Glutamatergic neuron (in vitro differentiated cells): ENCODE results near the gene EHF. TPM values are rescaled to one million over a fixed set of nuclear protein-coding genes. Genes with fewer than 3 reads are reported as not detected.
"Not testable (repeated sequence)": the region's sequence is repeated elsewhere in the genome, so short reads cannot be mapped to it uniquely, and the experiment has no call there.

ENCODE experiments used
- DNase-seq: peaks from one replicate; pipeline ENCODE4 v3.0.0; 2022
- H3K27ac Mint-ChIP-seq: one replicate; pipeline ENCODE4 v1.8.0; 2020; ENCODE audit warnings: mild to moderate bottlenecking, mixed read lengths, inconsistent platforms; ENCODE audit not compliant: unreplicated experiment
- H3K27me3 Mint-ChIP-seq: one replicate; pipeline ENCODE4 v1.8.0; 2020; ENCODE audit warnings: mild to moderate bottlenecking, moderate library complexity, mixed read lengths, inconsistent platforms; ENCODE audit not compliant: unreplicated experiment
- H3K36me3 Mint-ChIP-seq: one replicate; pipeline ENCODE4 v1.8.0; 2020; ENCODE audit warnings: mild to moderate bottlenecking, mixed read lengths, inconsistent platforms; ENCODE audit not compliant: unreplicated experiment
- H3K4me1 Mint-ChIP-seq: one replicate; pipeline ENCODE4 v1.8.0; 2020; ENCODE audit warnings: mild to moderate bottlenecking, low read depth, mixed read lengths, inconsistent platforms; ENCODE audit not compliant: unreplicated experiment
- H3K4me3 Mint-ChIP-seq: one replicate; pipeline ENCODE4 v1.8.0; 2020; ENCODE audit warnings: mild to moderate bottlenecking, mixed read lengths, inconsistent platforms; ENCODE audit not compliant: unreplicated experiment
- H3K9me3 Mint-ChIP-seq: one replicate; pipeline ENCODE4 v1.8.0; 2020; ENCODE audit warnings: mild to moderate bottlenecking, moderate library complexity, mixed read lengths, inconsistent platforms; ENCODE audit not compliant: unreplicated experiment
- total RNA-seq: library from RNA; stranded (reverse); fragmentation: NEBNext Ultra II Directional; extraction: Animal tissue kit (Norgen Biotek cat#: 25700); gene quantifications from one replicate; pipeline ENCODE4 v1.2.1, GENCODE V29; 2021; ENCODE audit not compliant: unreplicated experiment
- TF ChIP-seq, protein P1 (sequence below): fragments of 200-600 bp; sonication (generic); IDR thresholded peaks from one replicate; pipeline ENCODE4 v1.5.0; 2021; ENCODE audit not compliant: partially characterized antibody, unreplicated experiment

The EHF gene
- total RNA-seq, 1 donor from 2014 or later: not detected

DNA sequence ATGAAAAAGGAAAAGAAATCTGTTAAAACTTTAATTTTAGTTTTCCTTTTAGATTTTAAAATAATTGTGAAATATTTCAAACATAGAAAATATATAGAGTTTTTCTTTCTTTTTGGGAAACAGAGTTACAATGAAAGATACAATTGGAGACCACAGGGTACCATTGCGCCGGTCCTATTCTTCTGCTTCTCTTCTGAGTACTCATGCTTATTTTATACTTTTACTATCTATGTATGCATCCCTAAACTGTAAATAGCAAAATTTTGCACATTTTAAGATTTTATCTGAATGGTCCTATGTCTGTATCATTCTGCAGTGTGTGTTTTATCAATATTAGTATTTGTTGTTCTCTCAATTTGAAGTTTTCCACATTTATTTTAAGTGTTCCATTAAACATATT is 65.0 kb downstream of the EHF start:
- Mint-ChIP-seq H3K9me3 (no peaks in the 10 kb centered on the region), H3K4me1 (no peaks in the 10 kb centered on the region), H3K4me3 (no peak overlapping the region), H3K27ac (no peak overlapping the region), H3K27me3 (no peaks in the 10 kb centered on the region), H3K36me3 (no peaks in the 10 kb centered on the region)
- TF ChIP-seq, protein P1, sequence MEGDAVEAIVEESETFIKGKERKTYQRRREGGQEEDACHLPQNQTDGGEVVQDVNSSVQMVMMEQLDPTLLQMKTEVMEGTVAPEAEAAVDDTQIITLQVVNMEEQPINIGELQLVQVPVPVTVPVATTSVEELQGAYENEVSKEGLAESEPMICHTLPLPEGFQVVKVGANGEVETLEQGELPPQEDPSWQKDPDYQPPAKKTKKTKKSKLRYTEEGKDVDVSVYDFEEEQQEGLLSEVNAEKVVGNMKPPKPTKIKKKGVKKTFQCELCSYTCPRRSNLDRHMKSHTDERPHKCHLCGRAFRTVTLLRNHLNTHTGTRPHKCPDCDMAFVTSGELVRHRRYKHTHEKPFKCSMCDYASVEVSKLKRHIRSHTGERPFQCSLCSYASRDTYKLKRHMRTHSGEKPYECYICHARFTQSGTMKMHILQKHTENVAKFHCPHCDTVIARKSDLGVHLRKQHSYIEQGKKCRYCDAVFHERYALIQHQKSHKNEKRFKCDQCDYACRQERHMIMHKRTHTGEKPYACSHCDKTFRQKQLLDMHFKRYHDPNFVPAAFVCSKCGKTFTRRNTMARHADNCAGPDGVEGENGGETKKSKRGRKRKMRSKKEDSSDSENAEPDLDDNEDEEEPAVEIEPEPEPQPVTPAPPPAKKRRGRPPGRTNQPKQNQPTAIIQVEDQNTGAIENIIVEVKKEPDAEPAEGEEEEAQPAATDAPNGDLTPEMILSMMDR: no peak
- no peak for DNase-seq

- not testable (repeated sequence) for H3K9me3 Mint-ChIP-seq, H3K27me3 Mint-ChIP-seq, H3K4me1 Mint-ChIP-seq
- Mint-ChIP-seq H3K4me3 (peak overlapping the region; percentile 94), H3K36me3 (peaks cover 18% of the 10 kb centered on the region), H3K27ac (peak overlapping the region; percentile 96)
- peak; percentile 32 for DNase-seq
Observed at GRCh38 chr11:34692299-34692698, 71.4 kb downstream of the EHF start.

GRCh38 chr11:34696862-34697261 is 76.0 kb downstream of the EHF start:
- no peak for DNase-seq
- H3K9me3 Mint-ChIP-seq: peaks cover 6% of the 10 kb centered on the region
- no peak overlapping the region for H3K4me3 Mint-ChIP-seq
- TF ChIP-seq, protein P1: no peak
- peaks cover 2% of the 10 kb centered on the region for H3K4me1 Mint-ChIP-seq
- H3K36me3 Mint-ChIP-seq: peaks cover 34% of the 10 kb centered on the region
- H3K27me3 Mint-ChIP-seq: peaks cover 5% of the 10 kb centered on the region
- no peak overlapping the region for H3K27ac Mint-ChIP-seq

- TF ChIP-seq, protein P1: no peak
- H3K27me3 Mint-ChIP-seq: peaks cover 4% of the 10 kb centered on the region
- peaks cover 33% of the 10 kb centered on the region for H3K36me3 Mint-ChIP-seq
- DNase-seq: no peak
- H3K9me3 Mint-ChIP-seq: peaks cover 2% of the 10 kb centered on the region
- H3K27ac Mint-ChIP-seq: no peak overlapping the region
- H3K4me3 Mint-ChIP-seq: no peak overlapping the region
- H3K4me1 Mint-ChIP-seq: no peaks in the 10 kb centered on the region
Observed at GRCh38 chr11:34706709-34707461, 86.0 kb downstream of the EHF start.

DNA sequence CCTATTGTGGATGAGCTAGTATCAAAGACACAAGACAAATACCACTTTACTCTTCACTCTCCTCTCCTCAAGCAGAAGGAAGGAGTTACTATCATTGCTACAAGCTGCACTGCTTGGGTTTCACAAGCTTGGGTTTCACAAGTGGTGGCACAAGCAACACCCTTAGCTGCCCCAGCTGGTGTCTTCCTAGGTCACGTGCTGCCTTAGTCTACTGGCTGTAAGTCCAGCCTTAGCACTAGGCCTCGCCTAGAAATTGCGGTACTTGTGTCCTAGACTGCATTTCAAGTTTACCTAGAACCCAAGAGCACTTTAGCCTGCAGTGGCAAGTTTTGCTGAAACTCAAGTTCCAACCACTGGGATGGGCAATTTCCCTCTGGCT is 86.6 kb downstream of the EHF start:
- TF ChIP-seq, protein P1: no peak
- no peak overlapping the region for H3K27ac Mint-ChIP-seq
- H3K9me3 Mint-ChIP-seq: peaks cover 5% of the 10 kb centered on the region
- no peak overlapping the region for H3K4me3 Mint-ChIP-seq
- no peak for DNase-seq
- peaks cover 4% of the 10 kb centered on the region for H3K27me3 Mint-ChIP-seq
- H3K4me1 Mint-ChIP-seq: no peaks in the 10 kb centered on the region
- H3K36me3 Mint-ChIP-seq: peaks cover 35% of the 10 kb centered on the region

Other genes starting within 250 kb of the EHF start
- 22.9 TPM for gene CAT, start 182.2 kb upstream of the EHF start, total RNA-seq
- not detected for gene ELF5, start 107.3 kb upstream of the EHF start, total RNA-seq